ENCODE data around the gene SLC25A33.

The SLC25A33 gene

GRCh38 chr1:9577423-9577822 is 38.2 kb downstream of the SLC25A33 start (continued):
- TF ChIP-seq ZNF449 (tag by site-specific recombination; IDR thresholded peaks at IDR 0.05) (no peak), ZNF571 (tag by site-specific recombination; IDR thresholded peaks at IDR 0.05) (no peak), KLF1 (tag by site-specific recombination; IDR thresholded peaks at IDR 0.05) (no peak), PRDM2 (tag by site-specific recombination; IDR thresholded peaks at IDR 0.05; ENCODE audit: borderline replicate concordance) (no peak), SP7 (tag by site-specific recombination; IDR thresholded peaks at IDR 0.05) (no peak)

GRCh38 chr1:9580942-9581341 is 41.7 kb downstream of the SLC25A33 start:
- H3K36me3 ChIP-seq (ENCODE audit: control insufficient read depth in 2 of 2, insufficient read depth in 1 of 2, low read length in 2 of 2), result peaks cover 7 to 82% of the 10 kb centered on the region in 2 experiments; a peak in 2 of 3 replicates
- ChIA-PET POLR2A (no interaction called here), CTCF (interaction anchor here (0.6 to 1.5 kb wide), 5 partner anchors 14 to 314 kb away, joined by 3 to 4 read pairs (median 3); no protein-coding TSS in a partner anchor)
- H3K9me3 ChIP-seq (ENCODE audit: control insufficient read depth, insufficient read depth, low read depth, low read length), result no peaks in the 10 kb centered on the region
- H3K4me1 ChIP-seq (ENCODE audit: control insufficient read depth, insufficient read depth, low read length), result no peaks in the 10 kb centered on the region
- TF ChIP-seq ZBTB10 (tag by site-specific recombination; IDR thresholded peaks at IDR 0.05), result no peak
- TF ChIP-seq ZNF366 (tag by site-specific recombination; conservative IDR thresholded peaks at IDR 0.05), result no peak
- no peak for TF ChIP-seq ZNF184 (tag by site-specific recombination; IDR thresholded peaks at IDR 0.05)
- no peak for TF ChIP-seq ZNF174 (tag by site-specific recombination; IDR thresholded peaks at IDR 0.05)
- no peak for TF ChIP-seq MEIS1 (CRISPR knock-in tag; IDR thresholded peaks at IDR 0.05; ENCODE audit: borderline replicate concordance)
- TF ChIP-seq TRIM28 (IDR thresholded peaks at IDR 0.05; ENCODE audit: borderline replicate concordance, low read length), result no peak
- no peak for TF ChIP-seq ZNF521 (tag by site-specific recombination; IDR thresholded peaks at IDR 0.05)
- TF ChIP-seq IKZF3 (tag by site-specific recombination; IDR thresholded peaks at IDR 0.05), result no peak
- TF ChIP-seq ZNF596 (tag by site-specific recombination; IDR thresholded peaks at IDR 0.05), result no peak
- no peak for TF ChIP-seq ZNF785 (tag by site-specific recombination; IDR thresholded peaks at IDR 0.05)
- TF ChIP-seq ZNF404 (tag by site-specific recombination; IDR thresholded peaks at IDR 0.05), result no peak
- no peak overlapping the region for H3K4me3 ChIP-seq (ENCODE audit: low read depth, low read length)
- H3K27ac ChIP-seq (ENCODE audit: extremely low read depth, low read depth, low read length), result no peak overlapping the region

All from HEK293 (cell line).